Panc1 (cell line): ENCODE results near the gene WDR76. TPM values are rescaled to one million over a fixed set of nuclear protein-coding genes. Genes with fewer than 3 reads are reported as not detected.

Experiments used
- ATAC-seq: fragments of 200-7000 bp; cut with Tn5 transposase; 2 replicates; pipeline ENCODE4 v1.9.1; 2020; ENCODE audit warnings: mild to moderate bottlenecking, moderate library complexity
- BruUV-seq: library from RNA; stranded (reverse); fragments of 400-500 nt; replicated peaks from 2 replicates; lab custom pipeline; 2021; lab: Mats Ljungman, UMichigan
- CTCF ChIA-PET: fragments of 300-600 bp; sonication (Branson Sonifier 250); formaldehyde crosslinking; loops from one replicate; lab custom pipeline; 2022; ENCODE audit warnings: antibody characterized with exemption; lab: Charles Lee
- POLR2A ChIA-PET: fragments of 300-600 bp; sonication (Branson Sonifier 250); formaldehyde crosslinking; loops from one replicate; lab custom pipeline; 2022; ENCODE audit warnings: antibody characterized with exemption; lab: Charles Lee
- DNase-seq: peaks from one replicate; pipeline ENCODE4 v3.0.0-alpha.2; 2010; ENCODE audit warnings: low read depth, low spot score
- H3K27ac ChIP-seq: 2 replicates; pipeline ENCODE4 v1.5.1; 2011; ENCODE audit warnings: mild to moderate bottlenecking, low read length, inconsistent platforms
- H3K27me3 ChIP-seq: fragments of 200-500 bp; sonication (Bioruptor generic); 2 replicates; pipeline ENCODE4 v1.6.0; 2014; ENCODE audit warnings: low read length, inconsistent platforms; ENCODE audit not compliant: control insufficient read depth, insufficient read depth
- H3K36me3 ChIP-seq: fragments of 200-500 bp; sonication (Bioruptor generic); 2 replicates; pipeline ENCODE4 v1.5.1; 2014; ENCODE audit warnings: inconsistent platforms, mild to moderate bottlenecking, low read length, moderate library complexity; ENCODE audit not compliant: control insufficient read depth, insufficient read depth
- H3K4me1 ChIP-seq: 2 replicates; pipeline ENCODE4 v1.5.1; 2011; ENCODE audit warnings: inconsistent platforms, mild to moderate bottlenecking, low read length, moderate library complexity; ENCODE audit not compliant: control insufficient read depth, insufficient read depth
- H3K4me3 ChIP-seq, 2 experiments: 2 replicates each; pipeline ENCODE4 v1.5.1; 2011 to 2012; ENCODE audit warnings: low read depth in 2 of 2, low read length in 2 of 2, mild to moderate bottlenecking in 2 of 2, inconsistent platforms in 1 of 2, moderate library complexity in 1 of 2
- H3K9me3 ChIP-seq: fragments of 200-500 bp; sonication (Bioruptor generic); 2 replicates; pipeline ENCODE4 v1.5.1; 2014; ENCODE audit warnings: low read depth, mild to moderate bottlenecking, inconsistent platforms, low read length, moderate library complexity; ENCODE audit not compliant: control insufficient read depth, insufficient read depth
- POLR2AphosphoS5 ChIP-seq: IDR thresholded peaks from 2 replicates; pipeline ENCODE4 v1.6.1; 2012; ENCODE audit warnings: mild to moderate bottlenecking, low read depth, low read length, moderate library complexity
- SIN3A ChIP-seq: IDR thresholded peaks from 2 replicates; pipeline ENCODE4 v1.6.1; 2012; ENCODE audit warnings: low read depth, mild to moderate bottlenecking, low read length, moderate library complexity, borderline replicate concordance; ENCODE audit not compliant: insufficient read depth
- TCF7L2 ChIP-seq: IDR thresholded peaks from 2 replicates; pipeline ENCODE4 v1.6.1; 2011; ENCODE audit warnings: mild to moderate bottlenecking, low read depth, low read length, inconsistent platforms
- in situ Hi-C: cut with HindIII; loops from 2 replicates; pipeline ENCODE4 v1.10.0; 2016; ENCODE audit warnings: low sequenced_read_pairs, low pct_unique_long_range_greater_than_20kb
- intact Hi-C: fragments of 100-400 bp; cut with micrococcal nuclease; formaldehyde crosslinking; loops from one replicate; pipeline ENCODE4 v1.10.0; 2022; ENCODE audit not compliant: unreplicated experiment
- total RNA-seq: library from RNA; stranded (reverse); gene quantifications from one replicate; pipeline ENCODE4 v1.2.1, GENCODE V29; 2021; ENCODE audit not compliant: unreplicated experiment
- TF ChIP-seq, protein P1 (sequence below): fragments of 450-650 bp; IDR thresholded peaks from 2 replicates; pipeline ENCODE4 v1.5.1; 2017; ENCODE audit warnings: mild to moderate bottlenecking
- TF ChIP-seq, protein P2 (sequence below), 2 experiments: IDR thresholded peaks; 2 replicates each; pipeline ENCODE4 v1.6.1; 2011 to 2012; ENCODE audit warnings: low read depth in 2 of 2, control low read depth in 1 of 2, low read length in 1 of 2, mild to moderate bottlenecking in 1 of 2, moderate library complexity in 1 of 2; ENCODE audit not compliant: insufficient read depth in 1 of 2

WDR76 gene
- total RNA-seq, 1 experiment from 2014 or later, result 40.0 TPM

DNA sequence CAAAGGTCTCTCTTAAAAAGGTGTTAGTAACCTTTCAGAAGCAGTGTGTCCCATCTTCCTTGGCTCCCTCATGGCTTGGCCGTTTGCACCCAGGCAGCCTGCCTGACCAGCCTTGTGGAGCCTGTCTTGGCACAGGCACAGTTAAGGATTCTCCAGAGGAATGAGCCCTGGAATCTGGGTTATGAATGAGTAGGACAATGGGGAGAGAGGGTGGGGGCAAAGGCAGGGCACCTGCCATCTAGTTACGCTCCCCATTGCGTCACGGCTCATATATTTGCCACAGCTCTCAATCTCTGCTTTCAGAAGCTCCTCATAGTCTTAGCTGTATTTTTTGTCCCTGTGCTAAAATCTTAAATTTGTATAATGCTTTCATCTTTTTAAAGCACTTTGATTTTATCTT, 50.6 kb downstream of the WDR76 start:
- H3K27me3 ChIP-seq, result no peaks in the 10 kb centered on the region
- BruUV-seq, result no TSS peak
- intact Hi-C loops, result loop anchor here (10.0 kb wide), 1 partner anchor 57 kb away; no protein-coding TSS in a partner anchor
- DNase-seq (no peak), ATAC-seq (no peak)
- no peaks in the 10 kb centered on the region; the same call in none of the 2 replicates for H3K36me3 ChIP-seq
- no peaks in the 10 kb centered on the region for H3K4me1 ChIP-seq
- ChIA-PET POLR2A (no interaction called here), CTCF (no interaction called here)
- H3K27ac ChIP-seq, result no peak overlapping the region
- no peak overlapping the region for H3K4me3 ChIP-seq
- no peaks in the 10 kb centered on the region for H3K9me3 ChIP-seq
- in situ Hi-C loops, result no loop called here
- no peak for TF ChIP-seq TCF7L2
- TF ChIP-seq, protein P1, sequence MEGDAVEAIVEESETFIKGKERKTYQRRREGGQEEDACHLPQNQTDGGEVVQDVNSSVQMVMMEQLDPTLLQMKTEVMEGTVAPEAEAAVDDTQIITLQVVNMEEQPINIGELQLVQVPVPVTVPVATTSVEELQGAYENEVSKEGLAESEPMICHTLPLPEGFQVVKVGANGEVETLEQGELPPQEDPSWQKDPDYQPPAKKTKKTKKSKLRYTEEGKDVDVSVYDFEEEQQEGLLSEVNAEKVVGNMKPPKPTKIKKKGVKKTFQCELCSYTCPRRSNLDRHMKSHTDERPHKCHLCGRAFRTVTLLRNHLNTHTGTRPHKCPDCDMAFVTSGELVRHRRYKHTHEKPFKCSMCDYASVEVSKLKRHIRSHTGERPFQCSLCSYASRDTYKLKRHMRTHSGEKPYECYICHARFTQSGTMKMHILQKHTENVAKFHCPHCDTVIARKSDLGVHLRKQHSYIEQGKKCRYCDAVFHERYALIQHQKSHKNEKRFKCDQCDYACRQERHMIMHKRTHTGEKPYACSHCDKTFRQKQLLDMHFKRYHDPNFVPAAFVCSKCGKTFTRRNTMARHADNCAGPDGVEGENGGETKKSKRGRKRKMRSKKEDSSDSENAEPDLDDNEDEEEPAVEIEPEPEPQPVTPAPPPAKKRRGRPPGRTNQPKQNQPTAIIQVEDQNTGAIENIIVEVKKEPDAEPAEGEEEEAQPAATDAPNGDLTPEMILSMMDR, result no peak
- TF ChIP-seq SIN3A, result no peak
- no peak for TF ChIP-seq POLR2AphosphoS5
- TF ChIP-seq, protein P2, sequence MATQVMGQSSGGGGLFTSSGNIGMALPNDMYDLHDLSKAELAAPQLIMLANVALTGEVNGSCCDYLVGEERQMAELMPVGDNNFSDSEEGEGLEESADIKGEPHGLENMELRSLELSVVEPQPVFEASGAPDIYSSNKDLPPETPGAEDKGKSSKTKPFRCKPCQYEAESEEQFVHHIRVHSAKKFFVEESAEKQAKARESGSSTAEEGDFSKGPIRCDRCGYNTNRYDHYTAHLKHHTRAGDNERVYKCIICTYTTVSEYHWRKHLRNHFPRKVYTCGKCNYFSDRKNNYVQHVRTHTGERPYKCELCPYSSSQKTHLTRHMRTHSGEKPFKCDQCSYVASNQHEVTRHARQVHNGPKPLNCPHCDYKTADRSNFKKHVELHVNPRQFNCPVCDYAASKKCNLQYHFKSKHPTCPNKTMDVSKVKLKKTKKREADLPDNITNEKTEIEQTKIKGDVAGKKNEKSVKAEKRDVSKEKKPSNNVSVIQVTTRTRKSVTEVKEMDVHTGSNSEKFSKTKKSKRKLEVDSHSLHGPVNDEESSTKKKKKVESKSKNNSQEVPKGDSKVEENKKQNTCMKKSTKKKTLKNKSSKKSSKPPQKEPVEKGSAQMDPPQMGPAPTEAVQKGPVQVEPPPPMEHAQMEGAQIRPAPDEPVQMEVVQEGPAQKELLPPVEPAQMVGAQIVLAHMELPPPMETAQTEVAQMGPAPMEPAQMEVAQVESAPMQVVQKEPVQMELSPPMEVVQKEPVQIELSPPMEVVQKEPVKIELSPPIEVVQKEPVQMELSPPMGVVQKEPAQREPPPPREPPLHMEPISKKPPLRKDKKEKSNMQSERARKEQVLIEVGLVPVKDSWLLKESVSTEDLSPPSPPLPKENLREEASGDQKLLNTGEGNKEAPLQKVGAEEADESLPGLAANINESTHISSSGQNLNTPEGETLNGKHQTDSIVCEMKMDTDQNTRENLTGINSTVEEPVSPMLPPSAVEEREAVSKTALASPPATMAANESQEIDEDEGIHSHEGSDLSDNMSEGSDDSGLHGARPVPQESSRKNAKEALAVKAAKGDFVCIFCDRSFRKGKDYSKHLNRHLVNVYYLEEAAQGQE (IDR thresholded peaks at IDR 0.05; ENCODE audit: insufficient read depth in 1 of 2, low read depth in 2 of 2, low read length in 1 of 2), result no peak

DNA sequence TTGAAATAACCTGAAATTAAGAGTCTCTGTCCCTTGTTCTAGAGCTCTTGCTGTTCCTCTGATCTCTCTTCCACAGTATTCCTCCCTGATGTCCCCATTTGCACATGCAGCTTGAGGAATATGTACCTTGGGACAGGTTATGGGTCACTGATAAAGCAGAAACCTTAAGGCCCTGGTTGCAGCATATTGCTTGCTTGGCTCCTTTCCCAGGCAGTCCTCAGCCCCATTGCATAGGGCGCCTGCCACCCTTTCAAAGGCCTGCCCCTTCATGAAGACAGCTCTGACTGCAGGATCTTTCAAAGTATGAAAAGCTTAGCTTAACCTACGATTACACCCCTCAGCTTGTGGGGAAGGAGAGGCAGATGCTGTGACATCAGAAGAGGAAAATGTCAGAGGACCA, 51.6 kb downstream of the WDR76 start:
- no peaks in the 10 kb centered on the region for H3K4me1 ChIP-seq
- no peak overlapping the region for H3K27ac ChIP-seq
- no peak for TF ChIP-seq SIN3A
- no peak overlapping the region for H3K4me3 ChIP-seq
- ChIA-PET POLR2A (no interaction called here), CTCF (no interaction called here)
- H3K36me3 ChIP-seq, result no peaks in the 10 kb centered on the region; the same call in none of the 2 replicates
- H3K27me3 ChIP-seq, result no peaks in the 10 kb centered on the region
- no TSS peak for BruUV-seq
- intact Hi-C loops (loop anchor here (10.0 kb wide), 1 partner anchor 56 kb away; no protein-coding TSS in a partner anchor), in situ Hi-C loops (no loop called here)
- ATAC-seq, result no peak
- no peaks in the 10 kb centered on the region for H3K9me3 ChIP-seq
- DNase-seq, result no peak
